Psoas muscle (tissue), 8 donors: ENCODE measurements around the gene MXI1. TPM values are rescaled to one million over a fixed set of nuclear protein-coding genes. Genes with fewer than 3 reads are reported as not detected.

Source experiments
- ATAC-seq, 4 donors: fragments of 200-7000 bp; cut with Tn5 transposase; one replicate each; pipeline ENCODE4 v1.9.1; 2020; ENCODE audit warnings: moderate library complexity in 3 of 4, mild to moderate bottlenecking in 2 of 4
- DNase-seq, 2 donors: peaks; one replicate each; pipeline ENCODE4 v3.0.0-alpha.2; 2020
- H3K27ac ChIP-seq: fragments of 200-600 bp; one replicate; pipeline ENCODE4 v1.8.0; 2022
- H3K27me3 ChIP-seq, 3 donors: fragments of 200-600 bp in 1 of 3; one replicate each; pipeline versions ENCODE4 v1.6.1 to v1.8.0; 2013 to 2022; ENCODE audit warnings: low read length in 2 of 3, mild to moderate bottlenecking in 2 of 3, moderate library complexity in 1 of 3; ENCODE audit not compliant: insufficient read depth in 3 of 3
- H3K36me3 ChIP-seq, 2 donors: fragments of 200-600 bp in 1 of 2; one replicate each; pipeline versions ENCODE4 v1.6.1 to v1.8.0; 2013 to 2022; ENCODE audit warnings: low read depth in 1 of 2, mild to moderate bottlenecking in 1 of 2, moderate library complexity in 1 of 2; ENCODE audit not compliant: insufficient read depth in 1 of 2
- H3K4me1 ChIP-seq: fragments of 200-600 bp; one replicate; pipeline ENCODE4 v1.8.0; 2022
- H3K4me3 ChIP-seq: fragments of 200-600 bp; one replicate; pipeline ENCODE4 v1.8.0; 2022; ENCODE audit warnings: mild to moderate bottlenecking
- H3K9me3 ChIP-seq: fragments of 200-600 bp; one replicate; pipeline ENCODE4 v1.8.0; 2022
- WGBS, 3 donors: extraction: QIAGEN DNeasy Blood & Tissue Kit; methylation state at CpG; one replicate each; pipeline versions ENCODE4 v1.1.6 to v1.1.7; 2013; 5-methylcytosine and 5-hydroxymethylcytosine counted together
- intact Hi-C, 2 donors: fragments of 100-400 bp; cut with DNase I; formaldehyde crosslinking; loops; one replicate each; pipeline versions ENCODE4 v1.11.0 to v1.14.2; 2022
- polyA plus RNA-seq, 3 donors: library from polyadenylated mRNA; stranded (reverse); fragments of 200-250 nt; gene quantifications; one replicate each; pipeline ENCODE4 v1.2.3, GENCODE V29; 2013
- total RNA-seq, 4 donors: library from RNA; stranded (reverse); fragmentation: NEBNext Ultra II Directional in 2 of 4; extraction: Animal tissue kit (Norgen Biotek cat#: 25700) in 2 of 4; gene quantifications; one replicate each; pipeline versions ENCODE4 v1.2.1 to v1.2.4, GENCODE V29; 2021 to 2023
- TF ChIP-seq, protein P1 (sequence below): fragments of 200-600 bp; IDR thresholded peaks from one replicate; pipeline ENCODE4 v1.8.0; 2022; ENCODE audit warnings: antibody characterized with exemption
- donor health status: healthy with polysubstance abuse.
- donor health status: DM: no; HTN: no; CAD: no; lungs with moderate emphysema.
- donor health status: Bipolar disorder and iron deficiency.
- donor health status: healthy.
- donor health status: DM: yes; HTN: yes; CAD: no.
- donor health status: DM: no; HTN: no; CAD: no.
- donor health status: DM: no; HTN: no; CAD: no.
- donor health status: DM: yes; HTN: yes; CAD: no.

MXI1 gene
- total and polyA plus RNA-seq, 7 donors: 5.5 to 50.3 (median 33.3) TPM

- TF ChIP-seq, protein P1, sequence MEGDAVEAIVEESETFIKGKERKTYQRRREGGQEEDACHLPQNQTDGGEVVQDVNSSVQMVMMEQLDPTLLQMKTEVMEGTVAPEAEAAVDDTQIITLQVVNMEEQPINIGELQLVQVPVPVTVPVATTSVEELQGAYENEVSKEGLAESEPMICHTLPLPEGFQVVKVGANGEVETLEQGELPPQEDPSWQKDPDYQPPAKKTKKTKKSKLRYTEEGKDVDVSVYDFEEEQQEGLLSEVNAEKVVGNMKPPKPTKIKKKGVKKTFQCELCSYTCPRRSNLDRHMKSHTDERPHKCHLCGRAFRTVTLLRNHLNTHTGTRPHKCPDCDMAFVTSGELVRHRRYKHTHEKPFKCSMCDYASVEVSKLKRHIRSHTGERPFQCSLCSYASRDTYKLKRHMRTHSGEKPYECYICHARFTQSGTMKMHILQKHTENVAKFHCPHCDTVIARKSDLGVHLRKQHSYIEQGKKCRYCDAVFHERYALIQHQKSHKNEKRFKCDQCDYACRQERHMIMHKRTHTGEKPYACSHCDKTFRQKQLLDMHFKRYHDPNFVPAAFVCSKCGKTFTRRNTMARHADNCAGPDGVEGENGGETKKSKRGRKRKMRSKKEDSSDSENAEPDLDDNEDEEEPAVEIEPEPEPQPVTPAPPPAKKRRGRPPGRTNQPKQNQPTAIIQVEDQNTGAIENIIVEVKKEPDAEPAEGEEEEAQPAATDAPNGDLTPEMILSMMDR: no peak
- intact Hi-C loops: no loop called here
- 27 to 30% (median 30%) methylated on average over 6 of the region's 6 CpGs for WGBS, 3 donors
- no peak overlapping the region for H3K27ac ChIP-seq
- DNase-seq (no peak), ATAC-seq (no peak)
- no peak overlapping the region for H3K4me3 ChIP-seq
- H3K27me3 ChIP-seq: peaks cover 0 to 33% (median 2%) of the 10 kb centered on the region in 3 donors
- H3K4me1 ChIP-seq: no peaks in the 10 kb centered on the region
- H3K9me3 ChIP-seq: no peaks in the 10 kb centered on the region
- H3K36me3 ChIP-seq: no peaks in the 10 kb centered on the region
These were observed 44.7 kb upstream of the MXI1 start for GRCh38 chr10:110162741-110163145.

DNA sequence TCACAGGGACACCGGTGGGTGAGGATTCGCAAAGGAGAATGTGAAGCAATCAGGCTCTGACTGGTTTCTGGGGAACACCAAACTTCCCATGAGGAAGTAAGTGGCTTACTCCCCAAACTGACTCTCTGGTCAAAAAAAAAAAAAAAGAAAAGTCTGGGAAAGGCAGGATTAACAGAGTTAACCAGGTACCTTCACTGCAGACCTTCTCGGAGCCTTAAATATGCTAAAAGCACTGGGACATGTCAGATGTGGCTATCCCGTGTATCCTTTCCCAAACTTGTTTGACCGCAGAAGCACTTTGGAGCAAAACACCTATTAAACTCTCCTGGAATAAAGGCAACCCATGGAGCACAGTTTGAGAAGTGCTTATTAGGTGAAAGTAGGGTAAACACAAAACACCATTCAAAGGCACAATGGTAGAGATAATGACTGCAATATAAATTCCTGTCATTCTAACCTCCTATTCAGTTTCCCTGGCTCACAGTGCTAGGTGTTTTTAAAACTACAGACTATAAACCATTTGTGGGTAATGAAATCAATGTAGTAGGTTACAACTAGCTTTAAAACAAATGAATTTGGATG, 44.1 kb upstream of the MXI1 start:
- Histone ChIP-seq H3K4me3 (no peak overlapping the region), H3K36me3 (no peaks in the 10 kb centered on the region), H3K27ac (no peak overlapping the region), H3K9me3 (no peaks in the 10 kb centered on the region), H3K27me3 (peaks cover 0 to 38% (median 2%) of the 10 kb centered on the region in 3 donors), H3K4me1 (peaks cover 1% of the 10 kb centered on the region)
- DNase-seq: no peak
- no peak for ATAC-seq
- intact Hi-C loops: no loop called here
- TF ChIP-seq, protein P1: no peak
- WGBS, 3 donors: 75 to 80% (median 77%) methylated on average over 5 of the region's 5 CpGs

- Histone ChIP-seq H3K36me3 (no peaks in the 10 kb centered on the region), H3K27ac (no peak overlapping the region), H3K27me3 (peaks cover 0 to 44% (median 2%) of the 10 kb centered on the region in 3 donors), H3K4me3 (no peak overlapping the region), H3K9me3 (no peaks in the 10 kb centered on the region), H3K4me1 (peaks cover 5% of the 10 kb centered on the region)
- 49 to 58% (median 52%) methylated on average over 4 of the region's 4 CpGs for WGBS, 3 donors
- TF ChIP-seq, protein P1: no peak
- ATAC-seq (no peak), DNase-seq (no peak)
- intact Hi-C loops: no loop called here
These were observed 43.6 kb upstream of the MXI1 start for GRCh38 chr10:110163841-110164240.

- Histone ChIP-seq H3K36me3 (no peaks in the 10 kb centered on the region), H3K27ac (no peak overlapping the region), H3K27me3 (peaks cover 0 to 48% (median 5%) of the 10 kb centered on the region in 3 donors), H3K4me3 (no peak overlapping the region), H3K4me1 (peaks cover 5% of the 10 kb centered on the region), H3K9me3 (no peaks in the 10 kb centered on the region)
- TF ChIP-seq, protein P1: no peak
- no peak for ATAC-seq
- WGBS, 3 donors: 77 to 86% (median 83%) methylated on average over 6 of the region's 6 CpGs
- intact Hi-C loops: no loop called here
- no peak for DNase-seq
These were observed 42.2 kb upstream of the MXI1 start for GRCh38 chr10:110165239-110165638.

- Histone ChIP-seq H3K4me1 (peaks cover 5% of the 10 kb centered on the region), H3K27ac (no peak overlapping the region), H3K27me3 (peaks cover 0 to 56% (median 5%) of the 10 kb centered on the region in 3 donors), H3K36me3 (no peaks in the 10 kb centered on the region), H3K4me3 (no peak overlapping the region), H3K9me3 (no peaks in the 10 kb centered on the region)
- TF ChIP-seq, protein P1: no peak
- WGBS, 3 donors: 89 to 96% (median 90%) methylated on average over 7 of the region's 7 CpGs
- intact Hi-C loops: no loop called here
- ATAC-seq (no peak), DNase-seq (no peak)
These were observed 40.3 kb upstream of the MXI1 start for GRCh38 chr10:110167149-110167548.
